Measurements from ENCODE around the gene SLC24A3. TPM values are rescaled to one million over a fixed set of nuclear protein-coding genes. Genes with fewer than 3 reads are reported as not detected.

SLC24A3 gene
- polyA plus RNA-seq, 1 donor (not counting 4 experiments of a cell fraction or from before 2014, with no cell fraction given), result 0.17 TPM

GRCh38 chr20:19549896-19550295 lies 337.5 kb downstream of the SLC24A3 start:
- Histone ChIP-seq H3K36me3 (ENCODE audit: control insufficient read depth in 2 of 2, extremely low read depth in 1 of 2, insufficient read depth in 2 of 2, low read length in 2 of 2) (no peaks in the 10 kb centered on the region), H2AFZ (ENCODE audit: control insufficient read depth, low read length) (no peak overlapping the region), H3K9me3 (ENCODE audit: control insufficient read depth, low read depth, low read length) (no peaks in the 10 kb centered on the region), H3K4me2 (ENCODE audit: control insufficient read depth, extremely low read depth, insufficient read depth, low read depth, low read length) (no peak overlapping the region), H3K79me2 (ENCODE audit: control insufficient read depth, insufficient read depth, low read length) (no peaks in the 10 kb centered on the region), H3K9ac (ENCODE audit: control insufficient read depth, extremely low read depth, insufficient read depth, low read length) (no peak overlapping the region), H3K27ac (ENCODE audit: control insufficient read depth, insufficient read depth, low read length) (no peak overlapping the region), H3K9me1 (ENCODE audit: control insufficient read depth, extremely low read depth, insufficient read depth, low read length) (no peaks in the 10 kb centered on the region), H3K27me3 (ENCODE audit: control insufficient read depth, extremely low read depth, insufficient read depth, low read length) (no peaks in the 10 kb centered on the region), H3K4me1 (ENCODE audit: control insufficient read depth, extremely low read depth, insufficient read depth, low read length) (peaks cover 8% of the 10 kb centered on the region), H3K4me3 (ENCODE audit: control insufficient read depth in 2 of 3, extremely low read depth in 1 of 3, insufficient read depth in 2 of 3, low read depth in 1 of 3, low read length in 3 of 3) (no peak overlapping the region), H4K20me1 (ENCODE audit: control insufficient read depth, extremely low read depth, insufficient read depth, low read length) (no peaks in the 10 kb centered on the region)
- dilution Hi-C loops (cut with MboI; ENCODE audit: extremely low pct_ligation_motif_present, low sequenced_read_pairs), result no loop called here
- TF ChIP-seq EZH2 (IDR thresholded peaks at IDR 0.05; ENCODE audit: low read length), result no peak
- no peak for TF ChIP-seq CTCF (optimal IDR thresholded peaks at IDR 0.05 in 1 of 3, IDR thresholded peaks at IDR 0.05 in 1 of 3, conservative IDR thresholded peaks at IDR 0.05 in 1 of 3; ENCODE audit: extremely low read depth in 1 of 3, insufficient read depth in 2 of 3, low read length in 3 of 3)
- DNase-seq (ENCODE audit: low read depth, low spot score), result no peak
- FAIRE-seq, result no peak

- no peak for FAIRE-seq
- H3K4me3 ChIP-seq (ENCODE audit: control insufficient read depth in 2 of 3, extremely low read depth in 1 of 3, insufficient read depth in 2 of 3, low read depth in 1 of 3, low read length in 3 of 3), result no peak overlapping the region
- no peak for TF ChIP-seq CTCF (optimal IDR thresholded peaks at IDR 0.05 in 1 of 3, IDR thresholded peaks at IDR 0.05 in 1 of 3, conservative IDR thresholded peaks at IDR 0.05 in 1 of 3; ENCODE audit: extremely low read depth in 1 of 3, insufficient read depth in 2 of 3, low read length in 3 of 3)
Measured at GRCh38 chr20:19552221-19553180, 340.1 kb downstream of the SLC24A3 start.

More at GRCh38 chr20:19552221-19553180, 340.1 kb downstream of the SLC24A3 start:
- Histone ChIP-seq H3K79me2 (ENCODE audit: control insufficient read depth, insufficient read depth, low read length) (no peaks in the 10 kb centered on the region), H3K4me2 (ENCODE audit: control insufficient read depth, extremely low read depth, insufficient read depth, low read depth, low read length) (peak overlapping the region; percentile 42), H3K4me1 (ENCODE audit: control insufficient read depth, extremely low read depth, insufficient read depth, low read length) (peaks cover 8% of the 10 kb centered on the region), H3K9ac (ENCODE audit: control insufficient read depth, extremely low read depth, insufficient read depth, low read length) (no peak overlapping the region), H2AFZ (ENCODE audit: control insufficient read depth, low read length) (peak overlapping the region; percentile 26), H3K27me3 (ENCODE audit: control insufficient read depth, extremely low read depth, insufficient read depth, low read length) (no peaks in the 10 kb centered on the region), H3K36me3 (ENCODE audit: control insufficient read depth in 2 of 2, extremely low read depth in 1 of 2, insufficient read depth in 2 of 2, low read length in 2 of 2) (no peaks in the 10 kb centered on the region), H3K27ac (ENCODE audit: control insufficient read depth, insufficient read depth, low read length) (no peak overlapping the region), H3K9me3 (ENCODE audit: control insufficient read depth, low read depth, low read length) (no peaks in the 10 kb centered on the region), H4K20me1 (ENCODE audit: control insufficient read depth, extremely low read depth, insufficient read depth, low read length) (no peaks in the 10 kb centered on the region), H3K9me1 (ENCODE audit: control insufficient read depth, extremely low read depth, insufficient read depth, low read length) (no peaks in the 10 kb centered on the region)
- dilution Hi-C loops (cut with MboI; ENCODE audit: extremely low pct_ligation_motif_present, low sequenced_read_pairs), result no loop called here
- no peak for DNase-seq (ENCODE audit: low read depth, low spot score)
